Lower leg skin (tissue), 4 donors: ENCODE data around the gene NUMB. TPM values are rescaled to one million over a fixed set of nuclear protein-coding genes. Genes with fewer than 3 reads are reported as not detected.

ENCODE experiments used
- DNase-seq, 2 donors: peaks; one replicate each; pipeline ENCODE4 v3.0.0-alpha.2; 2019; ENCODE audit warnings: low spot score in 2 of 2
- H3K4me3 ChIP-seq: fragments of 200-600 bp; sonication (generic); 2 replicates; pipeline ENCODE4 v1.5.1; 2017; ENCODE audit warnings: mild to moderate bottlenecking, low read depth; ENCODE audit not compliant: poor library complexity, severe bottlenecking
- CTCF ChIP-seq, 3 donors: fragments of 450-650 bp; IDR thresholded peaks; one replicate each; pipeline ENCODE4 v1.5.1; 2016; ENCODE audit warnings: antibody characterized with exemption in 3 of 3, mild to moderate bottlenecking in 3 of 3, moderate library complexity in 2 of 3
- POLR2A ChIP-seq, 2 donors: fragments of 450-650 bp; IDR thresholded peaks; one replicate each; pipeline ENCODE4 v1.6.1; 2016 to 2017; ENCODE audit warnings: antibody characterized with exemption in 2 of 2, mild to moderate bottlenecking in 1 of 2, moderate library complexity in 1 of 2
- WGBS, 2 donors: methylation state at CpG; one replicate each; pipeline ENCODE4 v1.1.5; 2018; 5-methylcytosine and 5-hydroxymethylcytosine counted together
- intact Hi-C: fragments of 100-400 bp; cut with DNase I; formaldehyde crosslinking; loops from one replicate; pipeline ENCODE4 v1.15.0; 2023; ENCODE audit warnings: low total_unique reads
- total RNA-seq, 4 donors: library from RNA; depleted of rRNA; stranded (reverse); fragments of >200 nt; gene quantifications; one replicate each; pipeline ENCODE4 v1.1.0, GENCODE V29; 2016

NUMB gene
- total RNA-seq, 4 donors from 2014 or later: 30.3 to 69.0 (median 43.2) TPM

GRCh38 chr14:73468828-73469375 lies 10.6 kb upstream of the NUMB start:
- intact Hi-C loops: loop anchor here (5.0 kb wide), 1 partner anchor 167 kb away; no protein-coding TSS in a partner anchor
- H3K4me3 ChIP-seq: no peak overlapping the region
- no peak for DNase-seq
- 91 to 92% methylated on average over 3 of the region's 3 CpGs for WGBS, 2 donors
- TF ChIP-seq POLR2A (IDR thresholded peaks at IDR 0.05) (no peak), CTCF (IDR thresholded peaks at IDR 0.05) (no peak)

- TF ChIP-seq POLR2A (IDR thresholded peaks at IDR 0.05): no peak
- no peak for TF ChIP-seq CTCF (IDR thresholded peaks at IDR 0.05)
- H3K4me3 ChIP-seq: no peak overlapping the region
- 87 to 89% methylated on average over 4 of the region's 4 CpGs for WGBS, 2 donors
- intact Hi-C loops: loop anchor here (5.0 kb wide), 1 partner anchor 165 kb away; no protein-coding TSS in a partner anchor
- DNase-seq: peak in 1 of 2 donors; percentile 58
These were observed 9.5 kb upstream of the NUMB start for GRCh38 chr14:73467800-73468199.

- peak in 1 of 2 donors; percentile 79 for DNase-seq
- WGBS, 2 donors: 77 to 78% methylated on average over 5 of the region's 5 CpGs
- intact Hi-C loops: loop anchor here (5.0 kb wide), 1 partner anchor 165 kb away; no protein-coding TSS in a partner anchor
These were observed 9.0 kb upstream of the NUMB start for GRCh38 chr14:73467377-73467776.

GRCh38 chr14:73466861-73467260 lies 8.5 kb upstream of the NUMB start:
- intact Hi-C loops: loop anchor here (5.0 kb wide), 1 partner anchor 165 kb away; no protein-coding TSS in a partner anchor
- peak in 1 of 2 donors; percentile 9 for DNase-seq
- H3K4me3 ChIP-seq: no peak overlapping the region
- TF ChIP-seq CTCF (IDR thresholded peaks at IDR 0.05): no peak
- TF ChIP-seq POLR2A (IDR thresholded peaks at IDR 0.05): no peak
- whole genome bisulfite sequencing, 2 donors: 89 to 97% methylated on average over 4 of the region's 4 CpGs

More at GRCh38 chr14:73467377-73467776, 9.0 kb upstream of the NUMB start:
- no peak overlapping the region for H3K4me3 ChIP-seq
- no peak for TF ChIP-seq POLR2A (IDR thresholded peaks at IDR 0.05)
- no peak for TF ChIP-seq CTCF (IDR thresholded peaks at IDR 0.05)

GRCh38 chr14:73465823-73466532 lies 7.6 kb upstream of the NUMB start:
- no peak overlapping the region for H3K4me3 ChIP-seq
- intact Hi-C loops: loop anchor here (5.0 kb wide), 1 partner anchor 164 kb away; no protein-coding TSS in a partner anchor
- DNase-seq: peak in 1 of 2 donors; percentile 18
- WGBS, 2 donors: 59 to 72% methylated on average over 5 of the region's 5 CpGs
- TF ChIP-seq POLR2A (IDR thresholded peaks at IDR 0.05) (no peak), CTCF (IDR thresholded peaks at IDR 0.05) (no peak)
